NCI-H748 (cell line): ENCODE results near the gene CSRNP3.

Experiments used
- DNase-seq: peaks from one replicate; lab custom pipeline; 2025; ENCODE audit not compliant: unreplicated experiment; lab: John Stamatoyannopoulos, UW

CSRNP3 gene

DNA sequence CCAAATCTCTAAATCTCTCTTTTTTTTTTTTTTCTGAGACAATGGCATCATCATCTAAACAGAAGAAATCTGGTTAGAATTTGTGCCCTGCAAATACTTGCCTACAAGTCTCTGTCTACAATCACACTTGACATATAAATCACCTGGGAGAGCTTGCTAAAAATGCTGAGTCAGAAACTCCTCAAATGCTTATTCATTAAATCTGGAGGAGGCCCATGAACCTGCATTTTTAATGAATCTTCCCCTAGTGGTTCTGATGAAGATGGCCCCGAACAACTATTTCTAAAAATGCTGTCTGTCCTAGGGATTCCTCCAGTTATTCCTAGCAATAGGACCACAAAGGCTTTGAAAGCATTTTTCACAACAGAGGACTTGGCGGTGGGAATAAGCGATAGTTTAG, 1.6 kb upstream of the CSRNP3 start:
- peak; percentile 25 for DNase-seq

DNA sequence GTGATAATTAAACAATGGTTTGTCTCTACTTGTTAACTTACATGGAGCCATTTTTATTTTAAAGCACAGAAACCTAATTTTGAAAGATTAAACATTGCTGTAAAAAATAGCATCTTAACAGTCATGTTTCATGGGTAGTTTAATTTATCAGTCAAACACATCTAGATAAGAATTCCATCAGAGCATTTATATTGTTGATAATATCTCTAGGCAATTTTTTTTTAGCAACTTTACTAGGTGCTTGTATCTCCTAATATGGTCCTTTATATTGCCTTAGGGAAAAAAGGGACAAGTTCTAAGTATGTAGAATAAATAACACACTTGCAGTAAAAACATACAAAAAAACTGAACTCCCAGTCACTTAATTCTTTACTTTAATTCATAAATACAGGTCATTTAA, 863 bp downstream of the CSRNP3 start:
- DNase-seq, result no peak

DNA sequence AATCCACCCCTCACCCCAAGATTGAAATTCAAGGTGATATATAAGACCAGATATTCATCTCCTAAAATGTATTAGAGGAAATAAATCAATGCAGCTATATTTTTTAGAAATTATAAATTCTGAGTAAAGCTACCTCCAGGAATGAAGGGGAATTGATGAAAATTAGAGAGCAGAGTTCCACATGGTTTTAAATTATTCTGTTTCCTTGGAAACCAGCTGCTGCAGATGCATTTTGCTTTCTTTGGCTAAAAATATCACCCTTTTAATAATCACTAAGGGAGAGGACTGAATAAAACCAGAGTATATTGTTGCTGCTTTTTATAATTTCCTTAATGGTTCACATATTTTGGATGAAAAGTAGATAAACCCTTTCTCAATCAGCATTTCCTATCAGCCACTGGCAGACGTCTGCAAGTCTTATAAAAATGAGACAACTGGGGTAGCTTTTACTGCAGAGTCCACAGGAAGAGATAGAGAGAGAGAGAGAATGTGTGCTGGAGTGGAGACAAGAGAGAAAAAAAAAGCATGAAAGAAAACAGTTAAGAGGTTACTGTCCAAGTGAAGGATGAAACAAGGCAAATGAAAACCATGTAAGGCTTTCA, 2.0 kb downstream of the CSRNP3 start:
- DNase-seq, result peak; percentile 67

DNA sequence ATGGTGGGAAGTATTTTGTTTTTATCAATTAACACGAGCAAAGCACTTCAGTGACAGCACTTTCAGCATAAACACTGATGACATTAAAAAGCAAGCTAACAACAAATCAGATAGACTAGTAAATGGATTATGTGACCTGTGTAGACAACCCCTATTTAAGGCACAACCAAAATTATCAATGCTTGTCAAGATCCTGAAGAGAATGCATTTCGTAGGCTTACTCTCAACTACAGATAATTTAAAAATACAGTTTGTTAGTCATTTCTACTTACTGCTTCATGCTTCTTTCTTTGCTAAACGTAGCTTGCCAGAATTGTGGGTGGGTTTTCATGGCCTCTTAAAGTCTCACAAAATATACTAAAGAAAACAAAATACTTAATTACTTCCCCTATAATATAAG, 3.4 kb downstream of the CSRNP3 start:
- peak; percentile 28 for DNase-seq

GRCh38 chr2:165474619-165475276, 5.2 kb downstream of the CSRNP3 start:
- DNase-seq, result peak; percentile 45

- DNase-seq, result no peak
Observed at GRCh38 chr2:165475277-165476004, 5.9 kb downstream of the CSRNP3 start.

DNA sequence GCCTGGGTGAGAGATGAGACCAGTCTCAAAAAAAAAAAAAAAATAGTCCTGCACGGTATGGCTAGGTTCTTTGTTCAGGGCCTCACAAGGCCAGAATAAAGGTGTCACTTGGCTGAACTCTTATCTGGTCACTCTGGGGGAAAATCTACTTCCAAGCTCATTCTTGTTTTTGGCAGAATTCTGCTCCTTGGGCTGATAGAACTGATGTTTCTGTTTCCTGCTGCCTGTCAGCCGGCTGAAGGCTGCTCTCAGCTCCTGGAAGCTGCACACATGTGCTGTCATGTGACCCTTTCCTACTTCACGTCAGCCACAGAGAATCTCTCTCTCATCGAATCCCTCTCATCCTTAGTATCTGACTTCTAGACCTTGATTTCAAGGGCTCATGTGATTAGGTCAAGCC, 10.4 kb downstream of the CSRNP3 start:
- no peak for DNase-seq

GRCh38 chr2:165494573-165494972, 25.1 kb downstream of the CSRNP3 start:
- no peak for DNase-seq

- no peak for DNase-seq
Observed at GRCh38 chr2:165497659-165498317, 28.3 kb downstream of the CSRNP3 start.

GRCh38 chr2:165499131-165499530, 29.6 kb downstream of the CSRNP3 start:
- DNase-seq, result no peak

GRCh38 chr2:165500001-165500400, 30.5 kb downstream of the CSRNP3 start:
- DNase-seq, result no peak

DNA sequence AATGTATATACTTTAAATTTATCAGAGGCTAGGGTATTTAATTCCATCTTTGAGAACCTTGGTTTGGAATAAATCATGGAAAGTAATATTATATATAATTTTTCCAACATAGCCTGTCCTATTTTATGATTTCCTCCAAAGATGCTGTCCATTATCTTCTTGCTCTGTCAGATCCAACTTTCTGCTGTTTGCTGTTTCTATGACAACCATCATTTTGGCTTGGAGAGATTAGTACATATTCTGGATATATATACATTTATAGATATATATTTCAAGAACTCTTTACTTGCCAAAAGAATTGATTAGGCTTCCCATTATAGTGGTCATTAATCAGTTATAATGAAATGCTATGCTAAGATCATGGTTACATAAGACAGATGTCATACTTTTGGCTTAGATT, 31.3 kb downstream of the CSRNP3 start:
- no peak for DNase-seq

- DNase-seq, result no peak
Observed at GRCh38 chr2:165505514-165505913, 36.0 kb downstream of the CSRNP3 start.

DNA sequence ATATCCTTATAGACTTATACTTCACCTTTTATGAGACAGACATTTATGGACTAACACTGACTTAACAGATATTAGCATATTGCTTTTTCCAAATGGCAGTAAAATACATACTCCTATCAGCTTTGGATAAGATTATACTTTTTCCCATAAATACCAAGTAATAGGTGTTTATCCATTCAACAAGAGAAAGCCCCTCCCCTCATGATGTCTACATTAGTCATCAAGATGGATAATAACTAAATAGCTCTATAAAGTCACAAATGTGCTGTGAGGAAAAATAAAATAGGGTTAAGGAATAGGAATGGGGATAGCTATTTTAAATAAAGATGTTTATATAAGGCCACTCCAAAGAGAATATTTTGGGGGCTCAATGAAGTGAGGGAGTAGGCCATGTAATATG, 39.4 kb downstream of the CSRNP3 start:
- no peak for DNase-seq

DNA sequence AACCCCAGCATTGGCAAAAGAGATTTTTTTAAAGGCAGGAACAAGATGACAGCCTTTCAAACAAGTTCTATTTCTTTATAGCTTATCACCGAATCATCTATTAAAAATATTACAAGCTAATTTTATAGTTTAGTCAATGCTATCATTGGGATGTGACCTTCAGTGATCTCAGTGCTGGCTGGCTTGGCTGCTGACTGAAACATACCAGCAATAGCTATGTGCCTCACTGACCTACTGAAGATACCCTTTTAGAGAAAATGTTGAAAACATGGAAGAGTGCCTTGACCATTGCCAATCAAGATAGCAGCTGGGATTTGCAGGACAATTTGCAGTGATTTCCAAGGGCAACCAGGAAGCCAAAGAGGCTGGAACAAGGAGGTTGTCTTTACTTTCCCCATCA, 44.0 kb downstream of the CSRNP3 start:
- no peak for DNase-seq

- no peak for DNase-seq
Observed at GRCh38 chr2:165518611-165519010, 49.1 kb downstream of the CSRNP3 start.

- no peak for DNase-seq
Observed at GRCh38 chr2:165522719-165523118, 53.2 kb downstream of the CSRNP3 start.

DNA sequence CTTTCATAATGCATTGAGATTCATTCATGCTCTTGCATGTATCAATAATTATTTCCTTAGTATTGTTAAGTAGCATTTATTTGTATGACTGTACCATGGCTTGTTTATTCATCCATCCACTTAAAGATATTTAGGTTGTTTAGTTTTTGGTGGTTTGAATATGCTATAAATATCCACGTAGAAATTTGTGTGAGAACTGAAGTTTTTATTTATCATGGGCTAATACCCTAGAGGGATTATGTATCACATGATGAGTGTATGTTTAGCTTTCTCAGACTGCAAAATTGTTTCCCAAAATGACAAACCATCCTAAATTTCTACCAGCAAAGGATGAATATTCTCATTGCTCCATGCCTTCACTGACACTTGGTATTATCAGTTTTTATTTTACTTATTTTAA, 55.2 kb downstream of the CSRNP3 start:
- no peak for DNase-seq

GRCh38 chr2:165528691-165529090, 59.2 kb downstream of the CSRNP3 start:
- no peak for DNase-seq

DNA sequence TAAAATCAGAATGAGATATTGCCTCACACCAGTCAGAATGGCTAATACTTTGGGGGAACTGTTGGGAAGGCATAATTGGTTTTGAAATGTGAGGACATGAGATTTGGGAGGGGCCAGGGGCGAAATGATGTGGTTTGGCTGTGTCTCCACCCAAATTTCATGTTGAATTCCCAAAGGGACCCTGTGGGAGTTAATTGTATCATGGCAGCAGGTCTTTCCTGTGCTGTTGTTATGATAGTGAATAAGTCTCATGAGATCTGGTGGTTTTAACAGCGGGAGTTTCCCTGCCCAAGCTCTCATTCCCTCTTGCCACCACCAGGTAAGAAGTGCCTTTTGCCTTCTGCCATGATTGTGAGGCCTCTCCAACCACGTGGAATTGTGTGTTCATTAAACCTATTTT, 59.6 kb downstream of the CSRNP3 start:
- no peak for DNase-seq

DNA sequence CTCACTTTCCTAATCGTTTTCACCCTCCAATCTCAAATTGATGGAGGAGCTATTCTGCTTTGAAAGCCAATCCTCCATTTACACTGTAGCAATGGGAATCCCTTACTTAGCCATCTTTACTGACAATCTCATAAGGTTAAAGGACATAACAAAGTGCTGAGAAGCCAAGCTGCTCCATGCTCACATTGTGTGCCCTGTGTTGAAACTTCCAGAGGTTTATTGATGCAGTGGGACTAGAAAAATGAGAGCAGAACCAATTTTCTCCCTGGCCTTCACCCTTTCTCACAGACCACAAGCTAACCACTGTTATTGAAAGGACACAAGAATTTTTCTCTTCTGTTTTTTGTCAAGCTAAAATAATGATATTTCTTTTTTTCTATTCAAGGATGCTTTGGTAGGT, 63.8 kb downstream of the CSRNP3 start:
- no peak for DNase-seq

DNA sequence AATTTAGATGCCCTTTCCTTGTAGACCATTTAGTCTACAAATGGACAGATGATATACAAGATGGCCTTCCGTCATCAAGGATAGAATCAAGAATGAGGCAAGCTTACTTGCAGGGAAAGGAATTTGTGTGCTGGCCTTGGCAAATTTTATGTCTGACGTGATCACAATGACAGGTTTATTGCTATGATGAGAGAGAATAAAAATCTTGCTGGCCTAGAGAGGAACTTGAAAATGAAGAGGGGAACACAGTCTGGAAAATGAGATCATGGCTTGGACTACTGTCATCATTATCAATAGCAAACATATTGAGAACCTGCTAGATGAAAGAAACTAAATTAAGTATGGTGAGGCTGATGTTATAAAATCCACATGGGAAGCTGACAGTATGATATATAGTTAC, 66.0 kb downstream of the CSRNP3 start:
- no peak for DNase-seq
